WTC11 (cell line): ENCODE data around the gene DMPK. TPM values are rescaled to one million over a fixed set of nuclear protein-coding genes. Genes with fewer than 3 reads are reported as not detected.

ENCODE experiments used
- ATAC-seq: fragments of 200-7000 bp; cut with Tn5 transposase; 2 replicates; pipeline ENCODE4 v1.10.0; 2021; ENCODE audit warnings: mild to moderate bottlenecking, moderate library complexity
- CTCF ChIA-PET: fragments of 300-600 bp; sonication (Branson Sonifier 250); formaldehyde crosslinking; loops from one replicate; lab custom pipeline; 2021; ENCODE audit warnings: antibody characterized with exemption; lab: Charles Lee
- POLR2A ChIA-PET: fragments of 350-600 bp; sonication (Branson Sonifier 250); formaldehyde crosslinking; loops from one replicate; lab custom pipeline; 2021; ENCODE audit warnings: antibody characterized with exemption; lab: Charles Lee
- DNase-seq: peaks from one replicate; pipeline ENCODE4 v3.0.0; 2021; ENCODE audit warnings: low spot score
- H3K27ac Mint-ChIP-seq: 2 replicates; pipeline ENCODE4 v1.8.0; 2021; ENCODE audit warnings: mixed read lengths
- H3K27me3 Mint-ChIP-seq: 2 replicates; pipeline ENCODE4 v1.8.0; 2021; ENCODE audit warnings: low read depth, mild to moderate bottlenecking, moderate library complexity, mixed read lengths
- H3K36me3 Mint-ChIP-seq: 2 replicates; pipeline ENCODE4 v1.8.0; 2021; ENCODE audit warnings: mixed read lengths
- H3K4me1 Mint-ChIP-seq: 2 replicates; pipeline ENCODE4 v1.8.0; 2022; ENCODE audit warnings: mixed read lengths
- H3K4me3 Mint-ChIP-seq: 2 replicates; pipeline ENCODE4 v1.8.0; 2021; ENCODE audit warnings: mild to moderate bottlenecking, moderate library complexity, mixed read lengths
- H3K9me3 Mint-ChIP-seq: 2 replicates; pipeline ENCODE4 v1.8.0; 2021; ENCODE audit warnings: mixed read lengths
- AFF4 ChIP-seq: sonication (generic); formaldehyde crosslinking; IDR thresholded peaks from 2 replicates; pipeline ENCODE4 v1.8.1; 2023; ENCODE audit warnings: mild to moderate bottlenecking, missing genetic modification reagents, borderline replicate concordance
- CBFB ChIP-seq: sonication (generic); formaldehyde crosslinking; IDR thresholded peaks from 2 replicates; pipeline ENCODE4 v1.8.1; 2022; ENCODE audit warnings: mild to moderate bottlenecking, low read depth, missing genetic modification reagents
- ELF4 ChIP-seq: sonication (generic); formaldehyde crosslinking; IDR thresholded peaks from 2 replicates; pipeline ENCODE4 v1.8.1; 2022; ENCODE audit warnings: low read depth, mild to moderate bottlenecking, moderate library complexity, missing genetic modification reagents
- ESRRA ChIP-seq: sonication (generic); formaldehyde crosslinking; IDR thresholded peaks from 2 replicates; pipeline ENCODE4 v1.8.1; 2022; ENCODE audit warnings: mild to moderate bottlenecking, missing genetic modification reagents, borderline replicate concordance
- JAZF1 ChIP-seq: fragments of 250-450 bp; sonication (Bioruptor Pico); IDR thresholded peaks from 2 replicates; pipeline ENCODE4 v1.9.0; 2021; ENCODE audit warnings: moderate library complexity, mild to moderate bottlenecking, inconsistent platforms
- MXD4 ChIP-seq: fragments of 250-450 bp; sonication (Bioruptor Pico); IDR thresholded peaks from 2 replicates; pipeline ENCODE4 v1.8.0; 2021; ENCODE audit warnings: mild to moderate bottlenecking, moderate library complexity, borderline replicate concordance
- NFATC4 ChIP-seq: fragments of 250-450 bp; sonication (Bioruptor Pico); IDR thresholded peaks from 2 replicates; pipeline ENCODE4 v1.9.0; 2021; ENCODE audit warnings: mild to moderate bottlenecking
- NR3C1 ChIP-seq: sonication (generic); formaldehyde crosslinking; conservative IDR thresholded peaks from 2 replicates; pipeline ENCODE4 v1.8.1; 2023; ENCODE audit warnings: low read depth, mild to moderate bottlenecking, missing genetic modification reagents
- ZNF219 ChIP-seq: sonication (generic); formaldehyde crosslinking; IDR thresholded peaks from 2 replicates; pipeline ENCODE4 v1.8.0; 2023; ENCODE audit warnings: missing genetic modification reagents, mild to moderate bottlenecking, borderline replicate concordance
- ZNF281 ChIP-seq: sonication (generic); formaldehyde crosslinking; IDR thresholded peaks from 2 replicates; pipeline ENCODE4 v1.8.0; 2023; ENCODE audit warnings: mild to moderate bottlenecking, missing genetic modification reagents
- ZNF416 ChIP-seq: fragments of 250-450 bp; sonication (Bioruptor Pico); IDR thresholded peaks from 2 replicates; pipeline ENCODE4 v1.9.0; 2021; ENCODE audit warnings: mild to moderate bottlenecking, inconsistent platforms
- ZNF532 ChIP-seq: fragments of 250-450 bp; sonication (Bioruptor Pico); IDR thresholded peaks from 2 replicates; pipeline ENCODE4 v1.9.0; 2021; ENCODE audit warnings: mild to moderate bottlenecking, borderline replicate concordance
- ZNF671 ChIP-seq: fragments of 250-450 bp; sonication (Bioruptor Pico); IDR thresholded peaks from 2 replicates; pipeline ENCODE4 v1.8.0; 2021; ENCODE audit warnings: mild to moderate bottlenecking
- total RNA-seq: library from RNA; stranded (reverse); gene quantifications from 3 replicates; pipeline ENCODE4 v1.2.3, GENCODE V29; 2021
- TF ChIP-seq, protein P1 (sequence below): sonication (generic); formaldehyde crosslinking; IDR thresholded peaks from 2 replicates; pipeline ENCODE4 v1.8.1; 2022; ENCODE audit warnings: mild to moderate bottlenecking, missing genetic modification reagents, moderate library complexity, borderline replicate concordance
- TF ChIP-seq, protein P2 (sequence below): sonication (generic); formaldehyde crosslinking; IDR thresholded peaks from 2 replicates; pipeline ENCODE4 v1.8.1; 2022; ENCODE audit warnings: mild to moderate bottlenecking, moderate library complexity, missing genetic modification reagents
- TF ChIP-seq, protein P3 (sequence below): fragments of 250-450 bp; sonication (Bioruptor Pico); IDR thresholded peaks from 2 replicates; pipeline ENCODE4 v1.9.0; 2021; ENCODE audit warnings: mild to moderate bottlenecking

The DMPK gene
- total RNA-seq, 1 experiment from 2014 or later = 42.7 TPM

GRCh38 chr19:45822716-45823115, 40.4 kb upstream of the DMPK start:
- ATAC-seq (no peak), DNase-seq (no peak)
- Mint-ChIP-seq H3K27me3 (no peaks in the 10 kb centered on the region), H3K9me3 (no peaks in the 10 kb centered on the region), H3K4me3 (no peak overlapping the region), H3K27ac (no peak overlapping the region), H3K4me1 (peaks cover 21% of the 10 kb centered on the region), H3K36me3 (peaks cover 51% of the 10 kb centered on the region)
- TF ChIP-seq ZNF671 (CRISPR knock-in tag) (no peak), CBFB (CRISPR knock-in tag) (no peak), ZNF219 (CRISPR knock-in tag) (no peak), MXD4 (no peak), ZNF281 (no peak), NR3C1 (CRISPR knock-in tag) (no peak), NFATC4 (CRISPR knock-in tag) (no peak), JAZF1 (CRISPR knock-in tag) (no peak), ESRRA (CRISPR knock-in tag) (no peak), AFF4 (CRISPR knock-in tag) (no peak), ELF4 (no peak), ZNF416 (CRISPR knock-in tag) (no peak), ZNF532 (CRISPR knock-in tag) (no peak)
- TF ChIP-seq, protein P1, sequence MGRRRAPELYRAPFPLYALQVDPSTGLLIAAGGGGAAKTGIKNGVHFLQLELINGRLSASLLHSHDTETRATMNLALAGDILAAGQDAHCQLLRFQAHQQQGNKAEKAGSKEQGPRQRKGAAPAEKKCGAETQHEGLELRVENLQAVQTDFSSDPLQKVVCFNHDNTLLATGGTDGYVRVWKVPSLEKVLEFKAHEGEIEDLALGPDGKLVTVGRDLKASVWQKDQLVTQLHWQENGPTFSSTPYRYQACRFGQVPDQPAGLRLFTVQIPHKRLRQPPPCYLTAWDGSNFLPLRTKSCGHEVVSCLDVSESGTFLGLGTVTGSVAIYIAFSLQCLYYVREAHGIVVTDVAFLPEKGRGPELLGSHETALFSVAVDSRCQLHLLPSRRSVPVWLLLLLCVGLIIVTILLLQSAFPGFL (CRISPR knock-in tag) = no peak
- TF ChIP-seq, protein P2, sequence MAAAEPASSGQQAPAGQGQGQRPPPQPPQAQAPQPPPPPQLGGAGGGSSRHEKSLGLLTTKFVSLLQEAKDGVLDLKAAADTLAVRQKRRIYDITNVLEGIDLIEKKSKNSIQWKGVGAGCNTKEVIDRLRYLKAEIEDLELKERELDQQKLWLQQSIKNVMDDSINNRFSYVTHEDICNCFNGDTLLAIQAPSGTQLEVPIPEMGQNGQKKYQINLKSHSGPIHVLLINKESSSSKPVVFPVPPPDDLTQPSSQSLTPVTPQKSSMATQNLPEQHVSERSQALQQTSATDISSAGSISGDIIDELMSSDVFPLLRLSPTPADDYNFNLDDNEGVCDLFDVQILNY (CRISPR knock-in tag) = no peak
- TF ChIP-seq, protein P3, sequence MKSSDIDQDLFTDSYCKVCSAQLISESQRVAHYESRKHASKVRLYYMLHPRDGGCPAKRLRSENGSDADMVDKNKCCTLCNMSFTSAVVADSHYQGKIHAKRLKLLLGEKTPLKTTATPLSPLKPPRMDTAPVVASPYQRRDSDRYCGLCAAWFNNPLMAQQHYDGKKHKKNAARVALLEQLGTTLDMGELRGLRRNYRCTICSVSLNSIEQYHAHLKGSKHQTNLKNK (CRISPR knock-in tag) = no peak
- CTCF ChIA-PET = interaction anchor here (0.7 kb wide), 1 partner anchor 52 kb away, joined by 4 read pairs; no protein-coding TSS in a partner anchor
- POLR2A ChIA-PET = no interaction called here
